HepG2 (cell line): Measurements from ENCODE around the gene SPACDR.
"Not testable (repeated sequence)": the region's sequence is repeated elsewhere in the genome, so short reads cannot be mapped to it uniquely, and the experiment has no call there.

ENCODE experiments used
- KDM1A ChIP-seq: IDR thresholded peaks from 2 replicates; pipeline ENCODE4 v1.6.1; 2016; ENCODE audit warnings: missing compliant biosample characterization
- MAZ ChIP-seq, 2 experiments: sonication (generic) in 1 of 2; formaldehyde crosslinking in 1 of 2; IDR thresholded peaks; 2 replicates each; pipeline versions ENCODE4 v1.5.0 to v1.6.1; 2012 to 2020; ENCODE audit warnings: low read depth in 2 of 2, mild to moderate bottlenecking in 2 of 2, borderline replicate concordance in 1 of 2, improper control_type of control experiment in 1 of 2, low read length in 1 of 2, missing genetic modification reagents in 1 of 2, moderate library complexity in 1 of 2
- MTF1 ChIP-seq: sonication (generic); formaldehyde crosslinking; IDR thresholded peaks from 2 replicates; pipeline ENCODE4 v1.5.0; 2020; ENCODE audit warnings: missing genetic modification reagents
- MYNN ChIP-seq: sonication (generic); formaldehyde crosslinking; IDR thresholded peaks from 2 replicates; pipeline ENCODE4 v1.4.0; 2020; ENCODE audit warnings: mild to moderate bottlenecking, low read depth, missing genetic modification reagents
- SP1 ChIP-seq, 2 experiments: fragments of 450-650 bp in 1 of 2; sonication (generic) in 1 of 2; formaldehyde crosslinking in 1 of 2; IDR thresholded peaks; 2 replicates each; pipeline versions ENCODE4 v1.4.0 to v1.6.1; 2016 to 2020; ENCODE audit warnings: missing genetic modification reagents in 1 of 2
- TF ChIP-seq, protein P1 (sequence below): sonication (generic); formaldehyde crosslinking; IDR thresholded peaks from 2 replicates; pipeline ENCODE4 v1.4.0; 2020; ENCODE audit warnings: missing genetic modification reagents, mild to moderate bottlenecking, borderline replicate concordance

DNA sequence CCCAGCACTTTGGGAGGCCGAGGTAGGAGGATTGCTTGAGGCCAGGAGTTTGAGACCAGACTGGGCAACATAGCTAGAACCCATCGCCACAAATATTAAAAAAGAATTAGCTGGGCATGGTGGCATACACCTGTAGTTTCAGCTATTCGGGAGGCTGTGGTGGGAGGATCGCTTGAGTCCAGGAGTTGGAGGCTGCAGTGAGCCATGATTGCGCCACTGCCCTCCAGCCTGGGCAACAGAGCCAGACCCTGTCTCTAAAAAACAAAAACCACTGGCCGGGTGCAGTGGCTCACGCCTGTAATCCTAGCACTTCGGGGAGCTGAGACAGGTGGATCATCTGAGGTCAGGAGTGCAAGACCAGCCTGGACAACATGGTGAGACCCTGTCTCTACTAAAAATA, 10.2 kb downstream of the SPACDR start:
- not testable (repeated sequence) for TF ChIP-seq SP1 (IDR thresholded peaks at IDR 0.05); SP1 (CRISPR knock-in tag; IDR thresholded peaks at IDR 0.05); MYNN (CRISPR knock-in tag); MAZ (IDR thresholded peaks at IDR 0.05; ENCODE audit: borderline replicate concordance, low read depth, low read length); MAZ (CRISPR knock-in tag; IDR thresholded peaks at IDR 0.05; ENCODE audit: low read depth); KDM1A (CRISPR knock-in tag); MTF1 (CRISPR knock-in tag)
- TF ChIP-seq, protein P1, sequence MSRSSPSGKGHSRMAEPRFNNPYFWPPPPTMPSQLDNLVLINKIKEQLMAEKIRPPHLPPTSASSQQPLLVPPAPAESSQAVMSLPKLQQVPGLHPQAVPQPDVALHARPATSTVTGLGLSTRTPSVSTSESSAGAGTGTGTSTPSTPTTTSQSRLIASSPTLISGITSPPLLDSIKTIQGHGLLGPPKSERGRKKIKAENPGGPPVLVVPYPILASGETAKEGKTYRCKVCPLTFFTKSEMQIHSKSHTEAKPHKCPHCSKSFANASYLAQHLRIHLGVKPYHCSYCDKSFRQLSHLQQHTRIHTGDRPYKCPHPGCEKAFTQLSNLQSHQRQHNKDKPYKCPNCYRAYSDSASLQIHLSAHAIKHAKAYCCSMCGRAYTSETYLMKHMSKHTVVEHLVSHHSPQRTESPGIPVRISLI (CRISPR knock-in tag), result not testable (repeated sequence)
